ENCODE measurements around the gene SEC14L1.

The SEC14L1 gene

DNA sequence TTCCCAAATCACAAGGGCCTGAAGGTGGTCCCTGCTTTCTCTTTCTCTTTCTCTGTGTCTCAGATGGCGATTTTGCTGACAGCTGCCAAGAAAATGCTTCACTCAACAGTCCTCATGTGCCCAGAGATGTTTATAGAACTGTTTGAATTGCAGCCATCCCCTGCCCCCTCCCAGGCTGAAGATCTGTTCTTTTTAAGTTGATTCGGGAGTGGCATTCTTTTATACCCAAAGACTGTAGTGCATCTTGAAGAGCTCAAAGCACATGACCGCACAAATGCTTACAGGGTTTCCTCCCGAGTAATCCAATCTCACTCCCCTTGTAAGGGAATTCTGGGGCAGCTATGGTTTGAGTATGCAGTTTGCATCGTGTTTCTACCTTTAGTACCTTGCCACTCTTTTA, 75.7 kb downstream of the SEC14L1 start:
- DNase-seq: no peak

DNA sequence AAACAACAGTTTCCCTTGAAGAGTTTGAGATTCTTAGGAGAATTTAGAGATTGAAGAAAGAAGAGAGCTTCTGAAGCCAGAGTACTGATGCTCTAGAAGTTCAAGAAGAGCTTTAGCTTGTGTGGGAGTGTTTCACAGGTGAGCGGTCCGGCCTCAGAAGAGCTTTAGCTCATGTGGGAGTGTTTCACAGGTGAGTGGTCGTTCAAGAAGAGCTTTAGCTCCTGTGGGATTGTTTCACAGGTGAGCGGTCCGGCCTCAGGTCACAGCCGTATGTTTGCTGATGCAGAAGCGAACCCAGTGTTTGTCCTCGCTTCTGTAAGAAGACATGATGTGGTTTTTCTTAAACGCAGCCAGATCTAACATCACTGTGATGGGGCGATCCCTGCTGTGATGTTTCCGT, 76.4 kb downstream of the SEC14L1 start:
- DNase-seq: no peak

DNA sequence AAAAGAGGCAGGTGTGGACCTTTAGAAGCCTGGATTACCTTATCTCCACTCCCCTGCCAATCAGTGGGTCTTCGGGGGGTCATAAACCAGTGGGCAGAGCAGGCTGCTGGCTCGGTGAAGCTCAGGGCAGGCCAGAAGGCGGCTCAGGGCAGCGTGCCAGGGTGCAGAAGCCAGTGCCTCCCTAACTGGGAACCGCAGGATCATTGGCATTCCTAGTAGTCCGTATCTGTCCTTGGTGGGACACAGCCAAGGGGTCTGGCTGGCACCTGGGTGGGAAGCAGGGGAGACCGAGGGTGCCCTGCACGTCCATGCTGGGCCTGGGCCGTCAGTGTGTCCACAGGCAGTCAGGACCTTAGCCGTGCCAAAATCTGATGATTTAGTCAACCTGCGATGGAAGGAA, 76.8 kb downstream of the SEC14L1 start:
- DNase-seq: no peak

DNA sequence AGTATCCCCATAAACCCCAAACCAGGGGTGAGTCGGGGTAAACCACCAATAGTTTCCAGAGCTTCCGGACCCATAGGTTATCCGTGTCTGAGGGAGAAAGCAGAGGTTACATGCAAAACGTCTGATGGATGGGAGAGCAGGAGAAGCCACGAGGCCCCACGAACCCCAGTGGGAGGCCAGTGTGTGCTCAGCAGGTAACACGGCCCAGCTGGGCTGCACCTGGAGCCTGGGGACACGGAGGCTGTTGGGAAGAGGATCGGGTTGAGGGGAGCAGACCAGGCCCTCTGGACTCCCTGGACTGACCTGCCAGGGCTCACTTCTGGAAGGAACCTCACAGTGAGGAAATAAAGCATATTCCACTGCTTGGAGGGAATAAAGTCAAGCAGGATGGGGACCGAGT, 78.1 kb downstream of the SEC14L1 start:
- DNase-seq: no peak

DNA sequence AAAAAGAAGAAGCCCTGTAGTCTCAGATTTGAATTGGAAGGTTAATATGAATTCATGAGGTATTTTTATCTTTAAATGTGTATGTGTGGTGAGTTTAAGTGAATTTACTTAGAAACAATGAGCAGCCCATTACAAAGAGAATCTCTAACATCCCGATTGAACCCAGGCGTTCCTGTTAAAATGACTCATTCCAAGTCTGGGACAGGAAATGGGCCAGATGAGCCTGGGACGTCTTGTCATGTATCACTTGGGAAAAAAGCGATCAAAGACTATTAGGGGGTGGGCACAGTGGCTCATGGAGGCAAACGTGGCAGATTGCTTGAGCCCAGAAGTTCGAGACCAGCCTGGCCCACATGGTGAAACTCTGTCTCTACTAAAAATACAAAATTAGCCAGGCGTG, 81.6 kb downstream of the SEC14L1 start:
- DNase-seq: no peak

DNA sequence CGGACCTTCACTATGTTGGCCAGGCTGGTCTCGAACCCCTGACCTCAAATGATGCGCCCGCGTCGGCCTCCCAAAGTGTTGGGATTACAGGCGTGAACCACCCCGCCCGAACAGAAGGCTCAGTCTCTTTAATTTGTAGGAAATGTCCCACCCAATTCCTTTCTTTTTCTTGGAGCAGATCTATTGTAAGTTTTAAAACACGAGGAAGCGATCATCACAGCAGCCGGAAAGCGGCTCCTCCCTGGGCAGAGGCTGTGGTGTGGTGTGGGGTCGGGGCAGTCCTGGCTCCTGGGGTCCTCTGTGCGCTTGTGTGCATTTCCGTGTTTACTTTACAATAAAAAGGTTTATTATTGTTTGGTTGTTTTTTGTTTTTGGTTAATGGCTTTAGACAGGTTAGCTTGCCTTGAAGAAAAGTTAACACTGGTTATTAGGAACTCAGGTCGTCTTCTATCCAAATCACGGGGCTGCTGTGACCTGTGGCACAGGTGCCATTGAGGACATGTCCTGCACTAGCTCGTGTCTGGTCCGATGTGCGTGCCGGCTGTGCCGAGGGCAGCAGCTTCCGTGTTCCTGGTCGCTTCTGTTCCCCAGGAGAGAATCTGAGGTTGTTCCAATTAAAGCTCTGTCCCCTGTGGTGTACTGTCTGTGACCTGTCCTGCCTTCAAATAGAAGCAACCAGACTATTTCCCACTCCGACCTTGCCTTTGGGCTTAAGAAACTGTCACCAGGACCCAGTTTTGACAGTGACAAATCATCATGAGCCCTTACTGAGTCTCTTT, 83.1 kb downstream of the SEC14L1 start:
- no peak for DNase-seq

DNA sequence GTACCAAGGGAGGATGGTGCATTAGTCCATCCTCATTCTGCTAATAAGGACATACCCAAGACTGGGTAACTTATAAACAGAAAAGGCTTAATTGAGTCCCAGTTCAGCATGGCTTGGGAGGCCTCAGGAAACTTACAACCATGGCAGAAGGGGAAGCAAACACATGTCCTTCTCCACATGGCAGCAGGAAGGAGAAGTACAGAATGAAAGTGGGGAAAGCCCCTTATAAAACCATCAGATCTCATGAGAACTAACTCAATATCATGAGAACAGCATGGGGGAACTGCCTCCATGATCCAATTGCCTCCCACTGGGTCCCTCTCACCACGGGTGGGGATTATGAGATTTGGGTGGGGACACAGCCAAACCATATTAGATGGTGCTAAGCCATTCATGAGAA, 84.5 kb downstream of the SEC14L1 start:
- DNase-seq: no peak

DNA sequence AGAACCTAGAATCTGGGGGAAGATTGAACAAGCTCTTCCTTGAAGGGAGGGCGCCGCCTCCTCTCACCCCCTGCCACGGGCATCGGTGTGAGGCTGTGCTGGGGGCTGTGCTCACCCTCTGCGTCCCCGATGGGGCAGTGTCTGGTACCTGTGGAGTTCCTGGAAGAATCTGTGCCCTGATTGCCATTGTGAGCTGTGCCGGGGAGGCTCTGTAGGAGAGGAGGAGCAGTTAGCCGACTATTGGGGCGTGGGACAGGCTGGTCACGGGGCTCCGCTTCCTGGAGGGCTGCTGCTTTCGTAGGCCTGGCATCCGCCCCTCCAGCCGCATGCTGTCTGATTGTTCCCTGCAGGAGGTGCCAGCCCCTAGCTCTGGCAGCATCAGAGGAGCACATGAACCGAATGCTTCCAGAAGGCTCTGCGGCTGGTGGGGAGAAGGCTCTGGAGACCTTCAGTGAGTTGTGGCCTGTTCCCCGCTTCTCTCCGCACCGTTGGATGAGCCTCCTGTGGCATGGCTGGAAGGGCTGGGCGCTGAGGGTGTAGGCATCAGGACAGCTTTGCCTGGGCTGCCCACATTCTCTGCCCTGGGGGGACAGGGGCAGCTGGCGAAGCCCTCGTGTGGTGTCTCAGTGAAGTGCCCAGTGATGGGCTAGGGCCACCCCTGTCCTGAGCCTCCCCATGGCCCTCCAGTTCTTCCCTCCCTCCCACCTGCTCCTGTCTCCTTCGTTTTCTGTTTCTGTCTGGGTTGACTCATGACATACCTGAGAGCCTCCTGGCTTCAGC, 86.9 kb downstream of the SEC14L1 start:
- DNase-seq: no peak

DNA sequence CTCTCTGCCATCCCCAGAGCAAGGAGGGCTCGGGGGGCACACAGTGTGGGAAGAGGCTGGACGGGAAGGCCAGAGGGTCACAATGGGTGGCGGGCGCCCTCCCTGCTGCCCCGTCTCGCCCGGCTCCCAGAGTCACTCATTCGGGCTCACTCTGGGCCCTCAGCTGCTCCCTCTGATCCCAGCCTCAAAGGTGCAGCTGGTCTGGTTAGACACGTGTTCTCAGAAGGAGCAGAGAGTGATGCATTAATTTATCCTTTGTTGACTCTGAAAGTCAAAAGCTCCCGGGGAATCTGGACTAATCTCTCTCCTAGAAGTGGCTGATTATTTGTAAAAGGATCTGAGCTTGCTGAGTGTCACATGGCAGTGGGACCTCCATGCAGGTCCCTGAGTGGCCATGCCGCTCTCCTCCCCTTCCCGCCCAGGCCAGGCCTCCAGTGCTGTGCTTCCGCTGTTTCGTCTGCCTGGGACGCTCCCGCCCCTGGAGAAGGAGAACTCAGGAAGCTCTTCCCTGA, 87.5 kb downstream of the SEC14L1 start:
- DNase-seq: peak; percentile 59 to 79

DNA sequence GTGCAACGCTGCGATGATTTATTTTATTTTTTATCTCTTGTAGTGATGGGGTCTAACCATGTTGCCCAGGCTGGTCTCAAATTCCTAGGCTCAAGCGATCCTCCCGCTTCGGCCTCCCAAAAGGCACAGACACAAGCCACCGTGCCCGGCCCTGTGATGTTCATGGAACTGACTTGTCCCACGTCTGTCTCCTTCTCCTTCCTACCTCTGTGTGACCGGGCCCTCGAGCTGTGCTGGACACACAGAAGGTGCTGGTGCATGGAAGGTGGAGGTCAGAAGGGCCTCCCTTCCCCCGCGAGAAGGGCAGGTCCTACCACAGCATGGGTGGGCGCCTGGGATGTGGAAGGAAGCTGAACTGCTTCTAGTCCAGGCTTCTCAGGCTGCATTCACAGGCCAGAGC, 88.0 kb downstream of the SEC14L1 start:
- no peak for DNase-seq

DNA sequence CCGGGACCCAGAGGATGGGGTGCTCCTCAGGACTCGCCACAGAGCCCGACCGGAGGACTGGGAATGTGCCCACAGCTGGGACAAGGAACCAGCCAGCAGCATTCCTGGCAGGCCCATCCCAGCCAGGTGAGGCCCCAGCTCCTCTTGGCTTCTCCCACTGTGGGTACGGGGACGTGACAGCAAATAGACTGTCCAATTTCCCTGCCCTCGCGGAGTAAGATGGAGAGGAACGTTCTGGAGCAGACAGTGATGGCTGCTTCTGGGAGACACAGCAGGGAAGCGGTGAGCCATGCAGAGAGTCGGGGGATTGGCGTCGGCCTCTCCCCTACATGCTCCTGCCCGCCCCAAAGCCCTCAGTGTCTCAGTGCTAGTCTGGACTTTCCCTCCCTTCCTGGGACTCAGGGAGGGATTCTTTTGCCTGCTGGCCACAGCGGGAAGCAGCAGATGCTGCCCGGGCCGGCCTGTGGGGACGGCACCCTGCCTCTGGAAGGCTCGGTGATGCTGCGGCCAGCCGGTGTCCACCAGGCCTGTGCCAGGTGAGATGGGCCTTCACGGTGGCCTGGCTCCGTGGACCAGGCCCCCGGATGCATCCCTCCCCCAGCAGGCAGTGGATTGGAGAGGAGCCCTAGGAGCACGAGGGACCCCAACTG, 89.1 kb downstream of the SEC14L1 start:
- DNase-seq: no peak

DNA sequence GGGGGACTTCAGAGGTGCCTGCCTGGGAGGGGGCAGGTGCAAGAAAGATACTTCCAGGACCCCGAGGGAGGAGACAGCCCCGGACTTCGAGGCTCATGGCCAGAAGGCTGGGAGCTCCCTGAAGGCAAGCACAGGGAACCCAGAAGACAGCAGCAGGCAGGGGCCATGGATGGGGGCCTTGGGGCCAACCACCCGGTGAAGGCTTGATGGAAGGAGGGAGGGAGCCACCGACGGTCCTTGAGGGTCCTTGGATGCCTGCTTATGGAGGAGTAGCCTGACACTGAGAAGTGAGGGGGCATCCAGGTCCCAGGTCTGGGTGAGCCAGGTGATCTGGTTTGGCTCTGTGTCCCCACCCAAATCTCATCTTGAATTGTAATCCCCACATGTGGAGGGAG, 89.7 kb downstream of the SEC14L1 start:
- no peak for DNase-seq

DNA sequence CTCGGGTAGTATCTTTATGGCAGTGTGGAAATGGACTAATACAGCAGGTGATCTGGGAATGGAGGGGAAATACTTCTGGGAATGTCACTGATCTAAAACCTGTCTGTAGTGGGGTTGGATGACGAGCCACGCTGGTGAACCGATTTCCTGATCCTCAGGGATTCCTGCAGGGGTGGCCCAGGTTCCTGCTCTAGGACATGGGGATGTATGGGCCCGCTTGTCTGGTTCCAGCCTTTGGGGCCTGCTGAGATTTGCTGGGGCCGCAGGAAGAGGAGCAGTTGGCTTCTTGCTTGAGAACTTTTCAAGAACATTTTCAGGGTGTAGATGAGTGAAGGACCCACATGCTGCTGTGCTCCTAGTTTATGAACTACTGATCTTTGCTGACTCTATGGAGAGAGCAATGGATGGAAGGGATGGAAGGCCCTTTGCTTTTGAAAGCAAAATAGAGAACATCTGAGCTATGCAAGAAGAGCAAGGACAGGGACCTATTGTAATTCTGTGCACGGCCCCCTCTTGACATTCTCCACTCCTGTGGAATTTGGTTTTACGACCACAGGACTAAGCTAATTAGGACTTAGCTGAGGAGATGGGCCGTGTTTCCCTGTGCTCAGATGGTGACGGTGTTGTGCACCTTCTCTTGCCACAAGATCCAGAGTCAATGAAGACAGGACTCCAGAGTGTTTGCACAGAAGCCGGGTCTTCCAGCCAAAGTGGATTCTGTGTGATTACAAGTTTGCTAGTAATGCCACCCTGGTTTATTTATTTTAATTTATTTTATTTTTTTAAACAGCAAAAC, 90.5 kb downstream of the SEC14L1 start:
- DNase-seq: no peak

DNA sequence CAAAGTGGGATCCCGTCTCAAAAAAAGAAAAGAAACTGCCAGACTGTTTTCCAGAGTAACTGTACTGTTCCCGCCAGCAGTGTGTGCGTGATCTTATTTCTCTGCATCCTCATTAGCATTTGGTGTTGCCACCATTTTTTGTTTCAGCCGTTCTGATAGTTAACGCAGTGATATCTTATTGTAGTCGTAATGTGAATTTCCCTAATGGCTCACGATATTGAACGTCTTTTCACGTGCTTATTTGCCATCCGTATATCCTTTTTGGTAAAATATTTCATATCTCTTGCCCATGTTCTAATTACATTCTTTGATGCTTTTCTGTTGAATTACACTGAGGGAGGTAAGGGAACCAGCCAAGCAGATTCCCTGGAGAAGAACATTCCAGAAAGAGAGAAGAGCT, 92.4 kb downstream of the SEC14L1 start:
- DNase-seq: no peak

DNA sequence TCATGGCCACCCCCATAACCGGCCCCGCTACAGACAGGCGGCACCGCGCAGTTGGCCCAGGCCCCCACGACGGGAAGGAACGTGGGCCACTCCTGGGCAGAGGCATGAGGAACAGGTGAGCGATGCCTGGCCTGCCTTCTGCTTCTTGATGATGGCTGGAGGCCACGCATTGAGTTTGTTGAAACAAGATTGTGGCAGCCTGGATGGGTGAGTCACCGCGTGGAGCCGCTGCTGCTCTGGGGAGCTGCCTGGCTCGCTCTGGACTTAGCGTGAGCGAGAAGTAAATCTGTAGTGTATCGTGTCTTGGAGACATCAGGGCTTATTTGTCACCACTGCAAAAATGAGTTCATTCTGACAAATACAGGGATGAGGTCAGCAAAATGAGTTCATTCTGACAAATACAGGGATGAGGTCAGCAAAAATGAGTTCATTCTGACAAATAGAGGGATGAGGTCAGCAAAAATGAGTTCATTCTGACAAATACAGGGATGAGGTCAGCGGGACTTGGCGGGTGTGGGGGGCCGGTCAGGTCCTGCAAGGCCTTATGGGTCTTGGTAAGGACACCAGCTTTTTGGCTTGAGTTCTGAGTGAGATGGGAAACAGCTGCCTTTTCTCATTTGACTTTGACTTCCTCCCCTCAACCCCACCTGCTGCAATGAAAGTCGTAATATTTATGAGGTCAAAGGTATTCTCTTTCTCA, 93.0 kb downstream of the SEC14L1 start:
- DNase-seq: peak; percentile 90 to 95

DNA sequence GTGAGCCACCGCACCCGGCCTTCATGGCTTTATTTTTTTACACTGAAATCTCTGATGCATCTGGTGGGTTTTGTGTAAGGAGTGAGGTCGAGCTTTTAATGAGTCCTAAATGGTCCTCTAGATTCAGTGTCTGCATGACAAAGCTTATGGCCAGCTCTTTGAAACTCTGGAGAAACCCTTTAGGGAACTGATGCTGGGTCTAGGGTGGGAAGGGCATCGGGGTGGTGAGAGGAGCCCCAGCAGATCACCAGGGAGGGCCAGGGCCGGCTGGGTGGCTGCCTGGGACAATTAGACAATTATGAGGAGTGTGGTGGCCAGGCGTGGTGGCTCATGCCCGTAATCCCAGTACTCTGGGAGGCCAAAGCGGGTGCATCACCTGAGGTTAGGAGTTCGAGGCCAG, 93.9 kb downstream of the SEC14L1 start:
- no peak for DNase-seq

DNA sequence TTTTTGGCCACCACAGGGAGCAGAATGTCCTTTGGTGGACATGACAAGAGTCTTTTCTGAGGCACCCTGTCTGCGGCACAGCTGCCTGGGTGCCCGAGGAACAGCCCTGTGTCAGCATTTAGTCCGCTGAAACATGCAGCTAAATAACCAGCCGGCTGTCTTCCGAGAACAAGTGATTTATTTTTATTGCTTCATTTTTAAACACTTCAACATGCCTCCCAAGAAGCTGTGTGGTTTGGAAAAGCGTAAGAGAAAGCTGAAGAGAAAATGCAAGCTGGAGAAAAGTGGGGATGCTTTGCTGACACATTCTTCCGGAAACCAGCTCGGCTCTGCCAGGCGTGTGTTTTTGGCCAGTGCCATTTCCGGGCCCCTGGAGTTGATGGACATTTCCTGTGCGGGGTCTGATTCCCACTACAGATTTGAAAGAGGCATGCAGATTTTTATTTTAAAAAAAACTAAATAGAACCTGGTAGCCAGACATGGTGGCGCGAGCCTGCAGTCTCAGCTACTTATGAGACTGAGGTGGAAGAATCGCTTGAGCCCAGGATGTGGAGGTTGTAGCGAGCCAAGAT, 94.7 kb downstream of the SEC14L1 start:
- DNase-seq: peak; percentile 45 to 79

DNA sequence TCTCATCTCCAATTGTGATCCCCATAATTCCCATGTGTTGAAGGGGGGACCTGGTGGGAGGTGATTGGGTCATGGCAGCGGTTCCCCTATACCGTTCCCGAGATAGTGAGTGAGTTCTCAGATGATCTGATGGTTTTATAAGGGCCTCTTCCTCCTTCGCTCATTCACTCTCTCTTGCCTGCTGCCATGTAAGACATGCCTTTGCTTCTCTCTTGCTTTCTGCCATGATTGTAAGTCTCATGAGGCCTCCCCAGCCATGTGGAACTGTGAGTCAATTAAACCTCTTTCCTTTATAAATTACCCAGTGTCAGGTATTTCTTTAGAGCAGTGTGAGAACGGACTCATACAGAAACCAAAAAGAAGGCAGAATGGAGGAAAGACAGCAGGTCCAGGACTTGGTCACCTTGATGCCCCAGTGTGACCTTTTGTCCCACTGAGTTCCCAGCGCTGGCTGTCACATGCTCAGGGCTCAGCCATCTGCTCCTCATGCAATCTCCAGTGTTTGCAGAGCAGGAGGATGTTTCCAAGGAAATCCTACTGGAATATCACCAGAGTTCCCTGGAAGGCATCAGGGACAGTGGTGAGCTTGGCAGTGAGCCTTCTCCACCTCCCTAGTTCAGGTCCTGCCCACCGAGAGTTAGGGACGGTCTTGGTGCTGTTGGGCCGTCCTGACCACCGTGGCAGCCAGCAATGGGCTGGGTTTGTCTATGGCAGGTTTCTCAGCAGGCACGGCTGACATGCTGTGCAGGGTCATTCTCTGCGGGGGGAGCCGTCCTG, 96.7 kb downstream of the SEC14L1 start:
- no peak for DNase-seq

DNA sequence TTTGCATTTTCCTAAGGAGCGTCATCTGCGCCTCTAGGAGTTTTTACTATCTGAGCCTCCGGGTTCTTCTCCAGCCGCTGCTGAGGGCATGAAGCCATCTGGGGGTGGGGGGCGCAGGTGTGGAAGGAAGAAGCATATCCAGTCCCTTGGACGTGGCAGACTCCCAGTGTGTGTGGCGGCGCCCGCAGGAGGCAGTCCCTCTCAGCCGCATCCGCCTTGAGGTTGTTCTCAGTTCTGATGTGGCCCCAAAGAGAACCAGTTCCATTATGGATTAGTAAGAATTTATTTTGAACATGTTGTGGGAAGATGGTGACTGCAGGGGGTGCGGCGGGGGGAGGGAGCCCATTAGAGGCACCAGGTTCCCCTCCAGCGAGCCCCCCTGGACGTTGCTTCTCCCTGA, 100.2 kb downstream of the SEC14L1 start:
- DNase-seq: no peak

DNA sequence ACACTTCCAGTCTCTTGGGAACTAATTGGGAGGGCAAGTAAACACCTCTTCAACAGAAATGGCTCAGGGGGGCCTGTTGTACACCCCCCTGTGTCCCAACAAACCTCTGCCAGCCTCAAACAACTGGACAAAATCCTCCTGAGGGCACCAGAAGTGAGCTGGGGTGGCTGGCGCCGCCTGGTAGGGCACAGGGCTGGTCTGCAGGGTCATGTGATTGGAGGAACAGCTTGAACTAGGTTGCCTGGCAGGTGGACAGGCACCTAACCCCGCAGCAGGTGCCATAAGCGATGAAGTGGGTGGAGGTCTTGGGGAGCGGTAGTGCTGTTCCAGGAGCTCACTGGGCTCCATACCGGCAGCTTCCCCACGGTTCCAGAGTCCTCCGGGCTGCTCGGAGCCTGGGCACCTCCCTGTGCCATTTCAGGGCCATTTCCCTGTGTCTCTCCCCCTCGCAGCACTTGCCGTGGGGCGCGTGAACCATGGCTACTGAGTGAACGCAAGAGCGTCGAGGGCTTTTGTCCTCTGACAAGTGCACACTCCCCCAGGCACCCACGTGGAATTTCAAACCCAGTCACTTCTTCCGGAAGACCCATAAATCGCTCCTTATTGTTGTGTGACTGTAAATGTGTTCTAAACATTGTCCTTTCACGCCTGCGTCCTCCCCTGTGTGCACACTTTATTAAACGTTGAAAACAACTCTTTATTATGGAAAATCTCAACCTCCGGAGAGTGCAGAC, 101.5 kb downstream of the SEC14L1 start:
- DNase-seq: peak in 1 of 2 experiments; percentile 44
